Stimulated activated naive CD8-positive, alpha-beta T cell treated with anti-CD3 and anti-CD28 coated beads, Interleukin-15, Interleukin-2, amounts not matched to agents 100 U/mL and 50 U/mL, for 24 hours (primary cell): ENCODE results near the gene MYBPC3.
"Not testable (repeated sequence)": the region's sequence is repeated elsewhere in the genome, so short reads cannot be mapped to it uniquely, and the experiment has no call there.

Source experiments
- ATAC-seq: fragments of 150-1000 bp; cut with Tn5 transposase; one replicate; pipeline ENCODE4 v1.10.0; 2021
- DNase-seq: peaks from one replicate; pipeline ENCODE4 v3.0.0; 2021

Gene MYBPC3

GRCh38 chr11:47338396-47339241 is 13.9 kb downstream of the MYBPC3 start:
- DNase-seq: no peak
- no peak for ATAC-seq

- no peak for ATAC-seq
These were observed 15.1 kb downstream of the MYBPC3 start for GRCh38 chr11:47337229-47337924.

GRCh38 chr11:47336595-47336994 is 15.9 kb downstream of the MYBPC3 start:
- ATAC-seq (no peak), DNase-seq (no peak)

More at GRCh38 chr11:47337229-47337924, 15.1 kb downstream of the MYBPC3 start:
- no peak for DNase-seq

GRCh38 chr11:47335733-47336132 is 16.8 kb downstream of the MYBPC3 start:
- no peak for DNase-seq
- no peak for ATAC-seq

- ATAC-seq, DNase-seq: not testable (repeated sequence)
These were observed 17.6 kb downstream of the MYBPC3 start for GRCh38 chr11:47334699-47335411.

GRCh38 chr11:47333886-47334443 is 18.5 kb downstream of the MYBPC3 start:
- ATAC-seq: no peak
- DNase-seq: no peak

GRCh38 chr11:47333526-47333845 is 19.0 kb downstream of the MYBPC3 start:
- DNase-seq (no peak), ATAC-seq (no peak)

GRCh38 chr11:47332791-47333525 is 19.5 kb downstream of the MYBPC3 start:
- ATAC-seq (no peak), DNase-seq (no peak)

GRCh38 chr11:47332303-47332711 is 20.2 kb downstream of the MYBPC3 start:
- ATAC-seq (no peak), DNase-seq (no peak)

- no peak for DNase-seq
- no peak for ATAC-seq
These were observed 20.8 kb downstream of the MYBPC3 start for GRCh38 chr11:47331454-47332302.

GRCh38 chr11:47329987-47330931 is 22.2 kb downstream of the MYBPC3 start:
- no peak for DNase-seq
- no peak for ATAC-seq

GRCh38 chr11:47329431-47329986 is 23.0 kb downstream of the MYBPC3 start:
- DNase-seq (no peak), ATAC-seq (no peak)

- ATAC-seq (no peak), DNase-seq (no peak)
These were observed 23.8 kb downstream of the MYBPC3 start for GRCh38 chr11:47328449-47329390.

GRCh38 chr11:47327949-47328348 is 24.6 kb downstream of the MYBPC3 start:
- no peak for DNase-seq
- ATAC-seq: no peak

- no peak for DNase-seq
- ATAC-seq: no peak
These were observed 25.5 kb downstream of the MYBPC3 start for GRCh38 chr11:47327025-47327424.

GRCh38 chr11:47326198-47326597 is 26.3 kb downstream of the MYBPC3 start:
- no peak for DNase-seq
- no peak for ATAC-seq

- DNase-seq: no peak
- no peak for ATAC-seq
These were observed 27.0 kb downstream of the MYBPC3 start for GRCh38 chr11:47325271-47326041.

- DNase-seq: no peak
- no peak for ATAC-seq
These were observed 28.0 kb downstream of the MYBPC3 start for GRCh38 chr11:47324520-47324919.
